Esophagus (tissue), 2 donors: ENCODE results near the gene TAF11L5. TPM values are rescaled to one million over a fixed set of nuclear protein-coding genes. Genes with fewer than 3 reads are reported as not detected.
"Not testable (repeated sequence)": the region's sequence is repeated elsewhere in the genome, so short reads cannot be mapped to it uniquely, and the experiment has no call there.

ENCODE experiments used
- H3K27ac ChIP-seq, 2 donors: one replicate each; pipeline ENCODE4 v1.5.1; 2013; ENCODE audit warnings: low read depth in 2 of 2, mild to moderate bottlenecking in 2 of 2, inconsistent platforms in 1 of 2, low read length in 1 of 2, moderate library complexity in 1 of 2
- H3K27me3 ChIP-seq, 2 donors: one replicate each; pipeline ENCODE4 v1.6.1; 2013; ENCODE audit warnings: low read length in 2 of 2, control low read depth in 1 of 2, mild to moderate bottlenecking in 1 of 2; ENCODE audit not compliant: insufficient read depth in 2 of 2, control insufficient read depth in 1 of 2
- H3K36me3 ChIP-seq, 2 donors: one replicate each; pipeline ENCODE4 v1.6.1; 2013; ENCODE audit warnings: low read length in 1 of 2; ENCODE audit not compliant: control insufficient read depth in 2 of 2, insufficient read depth in 2 of 2
- H3K4me1 ChIP-seq, 2 donors: one replicate each; pipeline ENCODE4 v1.6.1; 2013; ENCODE audit warnings: low read length in 1 of 2; ENCODE audit not compliant: control insufficient read depth in 2 of 2, insufficient read depth in 2 of 2
- H3K4me3 ChIP-seq, 2 donors: one replicate each; pipeline ENCODE4 v1.5.1; 2013; ENCODE audit warnings: low read length in 2 of 2, mild to moderate bottlenecking in 2 of 2, low read depth in 1 of 2, moderate library complexity in 1 of 2
- H3K9me3 ChIP-seq, 2 donors: one replicate each; pipeline ENCODE4 v1.6.1; 2013; ENCODE audit warnings: mild to moderate bottlenecking in 2 of 2, low read depth in 1 of 2, low read length in 1 of 2, moderate library complexity in 1 of 2; ENCODE audit not compliant: control insufficient read depth in 2 of 2, insufficient read depth in 1 of 2
- WGBS, 2 donors: extraction: QIAGEN DNeasy Blood & Tissue Kit; methylation state at CpG; one replicate each; pipeline ENCODE4 v1.1.7; 2013; 5-methylcytosine and 5-hydroxymethylcytosine counted together
- polyA plus RNA-seq, 2 donors: library from polyadenylated mRNA; stranded (reverse); fragments of 200-250 nt; gene quantifications; one replicate each; pipeline ENCODE4 v1.2.3, GENCODE V29; 2013
- donor health status: healthy with polysubstance abuse.
- donor health status: Bipolar disorder and iron deficiency.

TAF11L5 gene
- not detected for polyA plus RNA-seq

GRCh38 chr5:17524935-17525334 is at the start of gene TAF11L5:
TAF11L5 (plus strand) TSS chr5:17525235.
- not testable (repeated sequence) for H3K9me3 ChIP-seq, H3K4me3 ChIP-seq, H3K36me3 ChIP-seq, H3K27ac ChIP-seq, H3K4me1 ChIP-seq, H3K27me3 ChIP-seq
- WGBS, 2 donors, result no CpG with 5 or more reads among the region's 15 CpGs

- Histone ChIP-seq H3K27me3 (no peaks in the 10 kb centered on the region), H3K27ac (no peak overlapping the region), H3K36me3 (no peaks in the 10 kb centered on the region), H3K4me3 (no peak overlapping the region), H3K9me3 (no peaks in the 10 kb centered on the region), H3K4me1 (no peaks in the 10 kb centered on the region)
- WGBS, 2 donors, result 76 to 83% methylated on average over 3 of the region's 3 CpGs
Measured at GRCh38 chr5:17477043-17477442, 48.0 kb upstream of the TAF11L5 start.

- WGBS, 2 donors, result 73 to 74% methylated on average over 7 of the region's 7 CpGs
- Histone ChIP-seq H3K4me3 (no peak overlapping the region), H3K27me3 (no peaks in the 10 kb centered on the region), H3K27ac (no peak overlapping the region), H3K9me3 (no peaks in the 10 kb centered on the region), H3K4me1 (no peaks in the 10 kb centered on the region), H3K36me3 (no peaks in the 10 kb centered on the region)
Measured at GRCh38 chr5:17477573-17478265, 47.3 kb upstream of the TAF11L5 start.

- 68 to 79% methylated on average over 4 of the region's 4 CpGs for WGBS, 2 donors
- no peaks in the 10 kb centered on the region for H3K27me3 ChIP-seq
- H3K36me3 ChIP-seq, result no peaks in the 10 kb centered on the region
- no peak overlapping the region for H3K27ac ChIP-seq
- H3K9me3 ChIP-seq, result no peaks in the 10 kb centered on the region
- H3K4me3 ChIP-seq, result no peak overlapping the region
- H3K4me1 ChIP-seq, result no peaks in the 10 kb centered on the region
Measured at GRCh38 chr5:17481378-17481777, 43.7 kb upstream of the TAF11L5 start.

GRCh38 chr5:17482790-17483189 is 42.2 kb upstream of the TAF11L5 start:
- Histone ChIP-seq H3K4me3 (no peak overlapping the region), H3K4me1 (no peaks in the 10 kb centered on the region), H3K27me3 (no peaks in the 10 kb centered on the region), H3K9me3 (no peaks in the 10 kb centered on the region), H3K36me3 (no peaks in the 10 kb centered on the region), H3K27ac (no peak overlapping the region)
- WGBS, 2 donors, result 72 to 79% methylated on average over 2 of the region's 2 CpGs

GRCh38 chr5:17486464-17487173 is 38.4 kb upstream of the TAF11L5 start:
- not testable (repeated sequence) for H3K36me3 ChIP-seq, H3K9me3 ChIP-seq

GRCh38 chr5:17487174-17487512 is 37.9 kb upstream of the TAF11L5 start:
- Histone ChIP-seq H3K9me3 (no peaks in the 10 kb centered on the region), H3K36me3 (no peaks in the 10 kb centered on the region), H3K4me3 (no peak overlapping the region), H3K27me3 (no peaks in the 10 kb centered on the region), H3K27ac (no peak overlapping the region), H3K4me1 (no peaks in the 10 kb centered on the region)
- WGBS, 2 donors, result 88 to 93% methylated on average over 1 of the region's 1 CpG

More at GRCh38 chr5:17486464-17487173, 38.4 kb upstream of the TAF11L5 start:
- H3K27me3 ChIP-seq, H3K27ac ChIP-seq, H3K4me1 ChIP-seq, H3K4me3 ChIP-seq: not testable (repeated sequence)
- WGBS, 2 donors, result 89 to 93% methylated on average over 10 of the region's 10 CpGs

- 92 to 97% methylated on average over 19 to 23 of the region's 23 CpGs for WGBS, 2 donors
- H3K4me3 ChIP-seq, H3K36me3 ChIP-seq, H3K27ac ChIP-seq, H3K9me3 ChIP-seq, H3K4me1 ChIP-seq, H3K27me3 ChIP-seq: not testable (repeated sequence)
Measured at GRCh38 chr5:17491257-17491656, 33.8 kb upstream of the TAF11L5 start.

GRCh38 chr5:17492770-17493169 is 32.3 kb upstream of the TAF11L5 start:
- WGBS, 2 donors, result 84 to 90% methylated on average over 3 of the region's 3 CpGs
- Histone ChIP-seq H3K36me3 (no peaks in the 10 kb centered on the region), H3K27ac (no peak overlapping the region), H3K27me3 (no peaks in the 10 kb centered on the region), H3K4me3 (no peak overlapping the region), H3K4me1 (no peaks in the 10 kb centered on the region), H3K9me3 (no peaks in the 10 kb centered on the region)

- Histone ChIP-seq H3K4me1 (no peaks in the 10 kb centered on the region), H3K36me3 (no peaks in the 10 kb centered on the region), H3K27ac (no peak overlapping the region), H3K4me3 (no peak overlapping the region), H3K27me3 (no peaks in the 10 kb centered on the region), H3K9me3 (no peaks in the 10 kb centered on the region)
- WGBS, 2 donors, result 74 to 79% methylated on average over 4 of the region's 4 CpGs
Measured at GRCh38 chr5:17497446-17497845, 27.6 kb upstream of the TAF11L5 start.
